ENCODE data around the gene ERC1.
"Not testable (repeated sequence)": the region's sequence is repeated elsewhere in the genome, so short reads cannot be mapped to it uniquely, and the experiment has no call there.

Gene ERC1

GRCh38 chr12:992647-993046 is 1.6 kb downstream of the ERC1 start:
- CTCF ChIA-PET, result interaction anchor here (1.9 kb wide), 1 partner anchor 125 kb away, joined by 8 read pairs; no protein-coding TSS in a partner anchor
- Mint-ChIP-seq H3K4me3 (peak overlapping the region; percentile 88), H3K27ac (peak overlapping the region; percentile 6), H3K27me3 (no peaks in the 10 kb centered on the region), H3K36me3 (no peaks in the 10 kb centered on the region), H3K9me3 (no peaks in the 10 kb centered on the region), H3K4me1 (peaks cover 41% of the 10 kb centered on the region)
- DNase-seq, result no peak

- CTCF ChIA-PET, result no interaction called here
- DNase-seq, result no peak
- H3K36me3 Mint-ChIP-seq, result peaks cover 4% of the 10 kb centered on the region
- H3K27ac Mint-ChIP-seq, result no peak overlapping the region
- H3K4me1 Mint-ChIP-seq, result peaks cover 25% of the 10 kb centered on the region
- no peak overlapping the region for H3K4me3 Mint-ChIP-seq
- H3K27me3 Mint-ChIP-seq, result no peaks in the 10 kb centered on the region
- no peaks in the 10 kb centered on the region for H3K9me3 Mint-ChIP-seq
Observed at GRCh38 chr12:996881-997280, 5.9 kb downstream of the ERC1 start.

GRCh38 chr12:997505-997904 is 6.5 kb downstream of the ERC1 start:
- H3K9me3 Mint-ChIP-seq, result no peaks in the 10 kb centered on the region
- no peak for DNase-seq
- CTCF ChIA-PET, result no interaction called here
- no peaks in the 10 kb centered on the region for H3K27me3 Mint-ChIP-seq
- H3K27ac Mint-ChIP-seq, result no peak overlapping the region
- peaks cover 7% of the 10 kb centered on the region for H3K36me3 Mint-ChIP-seq
- no peak overlapping the region for H3K4me3 Mint-ChIP-seq
- H3K4me1 Mint-ChIP-seq, result peaks cover 19% of the 10 kb centered on the region

- DNase-seq, result no peak
- Mint-ChIP-seq H3K27ac (no peak overlapping the region), H3K4me3 (no peak overlapping the region), H3K4me1 (peaks cover 14% of the 10 kb centered on the region), H3K9me3 (no peaks in the 10 kb centered on the region), H3K36me3 (peaks cover 8% of the 10 kb centered on the region), H3K27me3 (no peaks in the 10 kb centered on the region)
- CTCF ChIA-PET, result no interaction called here
Observed at GRCh38 chr12:998020-998874, 7.2 kb downstream of the ERC1 start.

GRCh38 chr12:999736-1000135 is 8.7 kb downstream of the ERC1 start:
- H3K9me3 Mint-ChIP-seq, H3K27ac Mint-ChIP-seq, H3K4me3 Mint-ChIP-seq, DNase-seq, H3K27me3 Mint-ChIP-seq, CTCF ChIA-PET: not testable (repeated sequence)
- H3K36me3 Mint-ChIP-seq, result peaks cover 12% of the 10 kb centered on the region
- H3K4me1 Mint-ChIP-seq, result peaks cover 10% of the 10 kb centered on the region

- Mint-ChIP-seq H3K27me3 (no peaks in the 10 kb centered on the region), H3K27ac (no peak overlapping the region), H3K4me1 (peaks cover 10% of the 10 kb centered on the region), H3K4me3 (no peak overlapping the region), H3K9me3 (no peaks in the 10 kb centered on the region), H3K36me3 (peaks cover 12% of the 10 kb centered on the region)
- no peak for DNase-seq
- CTCF ChIA-PET, result interaction anchor here (1.3 kb wide), 1 partner anchor 117 kb away, joined by 3 read pairs; no protein-coding TSS in a partner anchor
Observed at GRCh38 chr12:1001507-1001906, 10.5 kb downstream of the ERC1 start.

GRCh38 chr12:1003600-1004271 is 12.7 kb downstream of the ERC1 start:
- H3K4me3 Mint-ChIP-seq, result no peak overlapping the region

GRCh38 chr12:1006255-1006654 is 15.2 kb downstream of the ERC1 start:
- Mint-ChIP-seq H3K27me3 (no peaks in the 10 kb centered on the region), H3K4me3 (no peak overlapping the region), H3K4me1 (no peaks in the 10 kb centered on the region), H3K36me3 (peaks cover 10% of the 10 kb centered on the region), H3K27ac (no peak overlapping the region), H3K9me3 (no peaks in the 10 kb centered on the region)
- CTCF ChIA-PET, result no interaction called here
- DNase-seq, result no peak

More at GRCh38 chr12:1003600-1004271, 12.7 kb downstream of the ERC1 start:
- DNase-seq, result no peak
- Mint-ChIP-seq H3K27ac (no peak overlapping the region), H3K27me3 (no peaks in the 10 kb centered on the region), H3K36me3 (peaks cover 12% of the 10 kb centered on the region), H3K9me3 (no peaks in the 10 kb centered on the region), H3K4me1 (no peaks in the 10 kb centered on the region)
- CTCF ChIA-PET, result no interaction called here

- no peak overlapping the region for H3K4me3 Mint-ChIP-seq
- no peaks in the 10 kb centered on the region for H3K27me3 Mint-ChIP-seq
- peaks cover 7% of the 10 kb centered on the region for H3K36me3 Mint-ChIP-seq
- no peak overlapping the region for H3K27ac Mint-ChIP-seq
- CTCF ChIA-PET, result no interaction called here
- H3K4me1 Mint-ChIP-seq, result no peaks in the 10 kb centered on the region
- no peak for DNase-seq
- no peaks in the 10 kb centered on the region for H3K9me3 Mint-ChIP-seq
Observed at GRCh38 chr12:1007276-1007675, 16.3 kb downstream of the ERC1 start.

- DNase-seq, result no peak
- Mint-ChIP-seq H3K9me3 (no peaks in the 10 kb centered on the region), H3K4me3 (no peak overlapping the region), H3K36me3 (peaks cover 4% of the 10 kb centered on the region), H3K27me3 (no peaks in the 10 kb centered on the region), H3K27ac (no peak overlapping the region), H3K4me1 (no peaks in the 10 kb centered on the region)
- CTCF ChIA-PET, result no interaction called here
Observed at GRCh38 chr12:1007994-1008393, 17.0 kb downstream of the ERC1 start.

- H3K36me3 Mint-ChIP-seq, result no peaks in the 10 kb centered on the region
- no peaks in the 10 kb centered on the region for H3K27me3 Mint-ChIP-seq
- H3K4me1 Mint-ChIP-seq, result no peaks in the 10 kb centered on the region
- DNase-seq, result no peak
- CTCF ChIA-PET, result no interaction called here
- no peak overlapping the region for H3K4me3 Mint-ChIP-seq
- no peaks in the 10 kb centered on the region for H3K9me3 Mint-ChIP-seq
- no peak overlapping the region for H3K27ac Mint-ChIP-seq
Observed at GRCh38 chr12:1011091-1011490, 20.1 kb downstream of the ERC1 start.

GRCh38 chr12:1013618-1014489 is 22.8 kb downstream of the ERC1 start:
- Mint-ChIP-seq H3K9me3 (no peaks in the 10 kb centered on the region), H3K27ac (no peak overlapping the region), H3K4me3 (no peak overlapping the region), H3K36me3 (no peaks in the 10 kb centered on the region), H3K27me3 (no peaks in the 10 kb centered on the region), H3K4me1 (no peaks in the 10 kb centered on the region)
- CTCF ChIA-PET, result interaction anchor here (0.7 kb wide), 1 partner anchor 570 kb away, joined by 3 read pairs; no protein-coding TSS in a partner anchor
- DNase-seq, result no peak

GRCh38 chr12:1019283-1019682 is 28.3 kb downstream of the ERC1 start:
- Mint-ChIP-seq H3K4me1 (no peaks in the 10 kb centered on the region), H3K27ac (no peak overlapping the region), H3K9me3 (no peaks in the 10 kb centered on the region), H3K27me3 (no peaks in the 10 kb centered on the region), H3K36me3 (peaks cover 13% of the 10 kb centered on the region), H3K4me3 (no peak overlapping the region)
- no peak for DNase-seq
- CTCF ChIA-PET, result no interaction called here

- CTCF ChIA-PET, result no interaction called here
- H3K4me3 Mint-ChIP-seq, result no peak overlapping the region
- no peaks in the 10 kb centered on the region for H3K4me1 Mint-ChIP-seq
- DNase-seq, result no peak
- H3K9me3 Mint-ChIP-seq, result no peaks in the 10 kb centered on the region
- no peaks in the 10 kb centered on the region for H3K27me3 Mint-ChIP-seq
- H3K27ac Mint-ChIP-seq, result no peak overlapping the region
- H3K36me3 Mint-ChIP-seq, result peaks cover 13% of the 10 kb centered on the region
Observed at GRCh38 chr12:1020389-1020788, 29.4 kb downstream of the ERC1 start.

All from activated naive CD4-positive, alpha-beta T cell treated with anti-CD3 and anti-CD28 coated beads, Interleukin-2, amount 10 ng/mL, durations not matched to agents 7 days and 5 days (primary cell).